Adrenal gland (tissue), 5 donors: ENCODE measurements around the gene UGGT1.

Source experiments
- POLR2A ChIP-seq, 2 donors: fragments of 450-650 bp; IDR thresholded peaks; one replicate each; pipeline ENCODE4 v1.6.1; 2017; ENCODE audit warnings: antibody characterized with exemption in 2 of 2, mild to moderate bottlenecking in 2 of 2, moderate library complexity in 1 of 2
- TF ChIP-seq, protein P1 (sequence below), 6 experiments: fragments of 450-650 bp in 4 of 6; fragments of 200-600 bp in 2 of 6; sonication (generic) in 1 of 6; IDR thresholded peaks; 1 replicate in 5 of 6; 2 replicates in 1 of 6; pipeline versions ENCODE4 v1.5.1 to v1.8.0; 2016 to 2021; ENCODE audit warnings: antibody characterized with exemption in 6 of 6, mild to moderate bottlenecking in 2 of 6, moderate library complexity in 1 of 6
- donor health status: DM: no; HTN: no; CAD: no.

DNA sequence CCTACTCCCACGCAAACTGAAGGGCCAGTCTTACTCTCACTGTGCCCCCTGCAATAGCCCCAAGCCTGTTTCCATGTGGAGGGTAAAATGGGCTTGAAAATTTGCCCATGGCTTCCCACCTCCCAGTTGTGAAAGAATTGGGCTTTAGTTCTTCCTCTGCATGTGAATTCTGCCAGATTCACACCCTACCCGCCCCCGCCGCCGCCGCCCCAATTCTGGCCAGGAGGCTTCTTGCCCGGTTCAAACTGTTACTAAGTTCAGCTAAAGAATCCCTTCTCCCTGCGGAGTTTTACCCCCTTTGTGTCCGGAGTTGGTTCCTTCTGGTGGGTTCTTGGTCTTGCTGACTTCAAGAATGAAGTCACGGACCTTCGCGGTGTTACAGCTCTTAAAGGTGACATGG is 37.7 kb upstream of the UGGT1 start:
- TF ChIP-seq, protein P1, sequence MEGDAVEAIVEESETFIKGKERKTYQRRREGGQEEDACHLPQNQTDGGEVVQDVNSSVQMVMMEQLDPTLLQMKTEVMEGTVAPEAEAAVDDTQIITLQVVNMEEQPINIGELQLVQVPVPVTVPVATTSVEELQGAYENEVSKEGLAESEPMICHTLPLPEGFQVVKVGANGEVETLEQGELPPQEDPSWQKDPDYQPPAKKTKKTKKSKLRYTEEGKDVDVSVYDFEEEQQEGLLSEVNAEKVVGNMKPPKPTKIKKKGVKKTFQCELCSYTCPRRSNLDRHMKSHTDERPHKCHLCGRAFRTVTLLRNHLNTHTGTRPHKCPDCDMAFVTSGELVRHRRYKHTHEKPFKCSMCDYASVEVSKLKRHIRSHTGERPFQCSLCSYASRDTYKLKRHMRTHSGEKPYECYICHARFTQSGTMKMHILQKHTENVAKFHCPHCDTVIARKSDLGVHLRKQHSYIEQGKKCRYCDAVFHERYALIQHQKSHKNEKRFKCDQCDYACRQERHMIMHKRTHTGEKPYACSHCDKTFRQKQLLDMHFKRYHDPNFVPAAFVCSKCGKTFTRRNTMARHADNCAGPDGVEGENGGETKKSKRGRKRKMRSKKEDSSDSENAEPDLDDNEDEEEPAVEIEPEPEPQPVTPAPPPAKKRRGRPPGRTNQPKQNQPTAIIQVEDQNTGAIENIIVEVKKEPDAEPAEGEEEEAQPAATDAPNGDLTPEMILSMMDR (IDR thresholded peaks at IDR 0.05), result no peak
- TF ChIP-seq POLR2A (IDR thresholded peaks at IDR 0.05), result no peak
